Stimulated activated naive CD4-positive, alpha-beta T cell (primary cell): ENCODE measurements around the gene AGMO.
"Not testable (repeated sequence)": the region's sequence is repeated elsewhere in the genome, so short reads cannot be mapped to it uniquely, and the experiment has no call there.

Experiments
- DNase-seq, 6 experiments: peaks; one replicate each; lab custom pipeline; 2025; lab: John Stamatoyannopoulos, UW

The AGMO gene

DNA sequence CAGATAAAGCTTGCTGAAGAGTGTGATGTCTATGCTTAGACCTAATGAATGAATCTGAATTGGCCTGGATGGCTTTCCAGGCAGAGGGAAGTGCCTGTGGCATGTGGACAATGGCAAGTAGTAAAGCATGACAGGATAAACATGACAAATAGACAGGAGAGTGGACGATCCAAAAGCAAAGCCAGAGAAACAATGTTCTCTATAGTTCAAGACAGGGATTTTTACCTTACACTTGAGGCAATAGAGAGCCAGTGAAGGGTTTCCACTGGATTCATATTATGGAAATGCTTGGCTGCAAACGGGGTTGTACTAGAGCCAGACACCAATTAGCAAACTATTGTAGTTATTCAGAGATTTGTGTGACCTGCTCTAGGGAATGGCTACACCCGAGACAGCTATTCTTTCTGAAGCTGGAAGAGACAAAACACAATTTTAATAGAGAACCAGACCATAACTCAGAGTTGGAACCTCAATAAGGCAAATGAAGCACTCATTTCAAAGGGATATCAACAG, 2.3 kb downstream of the AGMO start:
- no peak for DNase-seq

DNA sequence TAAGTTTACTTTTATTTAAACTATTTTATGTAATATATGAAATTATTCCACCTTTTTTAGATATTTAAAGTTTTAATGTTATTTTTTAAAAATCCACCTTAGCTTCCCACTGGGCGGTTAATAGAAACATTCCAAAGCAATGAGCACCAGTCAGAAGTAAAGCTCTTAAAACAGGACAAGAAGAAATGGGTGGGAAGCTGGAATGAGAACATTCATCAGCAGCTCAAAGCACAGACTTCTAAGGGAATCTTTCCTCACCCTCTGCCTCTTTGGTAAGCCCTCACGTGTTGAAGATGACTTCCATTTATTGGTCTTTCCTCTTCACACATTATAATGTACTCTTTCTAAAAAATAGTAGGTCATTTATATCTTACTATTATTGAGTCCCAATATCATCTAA, 3.1 kb downstream of the AGMO start:
- no peak for DNase-seq

DNA sequence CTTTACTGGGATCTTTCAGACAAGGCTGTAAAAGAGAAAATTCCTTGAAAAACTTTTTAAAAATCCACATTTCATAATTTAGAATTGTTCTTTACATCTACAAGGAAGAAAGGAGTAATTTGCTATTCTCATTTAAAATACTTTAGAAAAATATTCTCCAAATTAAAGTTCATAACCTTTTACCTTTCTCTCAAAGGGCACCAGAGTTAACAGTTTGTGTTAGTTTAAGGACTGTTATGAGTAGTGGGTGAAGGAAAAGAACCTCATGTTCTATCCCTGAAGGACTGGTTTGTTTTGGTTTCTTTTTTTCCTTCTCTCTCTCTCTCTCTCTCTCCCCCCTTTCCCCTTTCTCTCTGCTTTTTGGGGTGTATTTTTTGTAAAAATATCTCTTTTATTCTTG, 4.1 kb downstream of the AGMO start:
- no peak for DNase-seq

DNA sequence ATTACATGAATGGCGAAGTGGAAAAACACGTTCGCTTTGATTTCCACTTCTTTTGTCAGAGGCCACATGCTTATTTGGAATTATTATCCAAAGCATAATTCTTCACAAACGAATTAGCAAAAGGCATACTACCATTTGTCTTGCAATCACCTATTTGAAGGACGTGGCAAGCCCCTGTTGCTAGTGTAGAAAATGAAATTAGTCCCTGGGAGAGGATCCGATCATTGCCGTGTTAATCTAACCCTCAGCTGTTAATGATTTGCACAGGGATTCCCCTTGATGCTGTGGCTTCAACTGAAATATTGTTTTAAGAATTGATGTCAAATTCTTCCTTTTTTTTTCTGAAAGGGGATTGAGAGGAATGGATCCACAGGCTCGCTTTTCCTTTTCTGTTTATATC, 4.6 kb downstream of the AGMO start:
- DNase-seq = no peak

DNA sequence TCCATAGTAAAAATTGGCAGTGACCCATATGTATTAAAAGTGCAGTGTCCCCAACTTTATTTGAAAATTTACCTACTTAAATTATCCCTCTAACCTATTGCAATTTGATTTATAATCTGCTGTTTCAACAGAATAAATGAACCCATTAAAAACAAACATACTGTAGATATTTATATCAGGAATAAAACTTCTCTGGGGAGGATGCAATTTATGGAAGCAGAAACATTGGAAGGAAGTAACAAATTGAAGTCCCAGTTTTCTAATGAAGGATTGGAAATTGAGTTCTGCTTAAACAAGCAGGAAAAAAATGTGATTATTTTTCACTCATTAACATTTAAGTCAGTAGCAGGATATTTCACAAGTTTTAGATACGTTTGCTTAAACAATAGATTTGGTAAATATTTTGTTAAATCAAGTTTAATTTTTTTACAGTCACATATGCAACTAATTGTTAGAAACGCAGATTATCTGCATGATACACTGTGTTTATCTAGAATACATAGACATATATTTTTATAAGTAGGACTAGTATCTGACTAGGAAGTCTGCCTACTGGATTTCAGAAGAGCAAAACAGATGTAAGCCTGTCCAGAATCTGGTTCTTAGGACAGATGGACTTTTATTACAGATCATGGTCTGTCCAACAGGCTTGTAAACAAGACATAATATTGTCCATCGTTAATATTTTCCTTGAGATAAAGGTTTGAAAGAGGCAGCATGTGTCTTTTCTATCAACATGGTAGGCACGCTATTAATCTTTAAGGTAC, 5.3 kb downstream of the AGMO start:
- no peak for DNase-seq

DNA sequence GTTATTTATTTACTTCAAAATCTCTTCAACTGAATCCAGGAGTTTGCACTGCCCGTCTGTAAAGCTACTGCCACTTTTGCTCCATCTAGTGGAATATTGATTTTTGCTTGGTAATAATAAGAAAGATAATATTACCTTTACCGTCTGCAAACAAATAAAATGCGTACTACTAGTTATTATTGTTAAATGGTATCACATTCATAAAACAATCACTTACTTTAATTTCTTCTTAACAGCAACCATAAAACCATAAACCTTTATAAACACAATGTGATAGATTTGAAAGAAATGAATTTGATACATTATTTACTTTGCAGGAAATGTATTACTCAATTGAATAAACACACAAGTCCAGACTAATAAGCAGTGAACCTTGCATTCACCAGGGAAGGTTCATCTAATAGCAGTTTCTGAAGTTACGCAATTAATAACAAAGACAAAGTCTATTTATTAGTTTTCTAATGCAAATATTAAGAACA, 6.4 kb downstream of the AGMO start:
- no peak for DNase-seq

DNA sequence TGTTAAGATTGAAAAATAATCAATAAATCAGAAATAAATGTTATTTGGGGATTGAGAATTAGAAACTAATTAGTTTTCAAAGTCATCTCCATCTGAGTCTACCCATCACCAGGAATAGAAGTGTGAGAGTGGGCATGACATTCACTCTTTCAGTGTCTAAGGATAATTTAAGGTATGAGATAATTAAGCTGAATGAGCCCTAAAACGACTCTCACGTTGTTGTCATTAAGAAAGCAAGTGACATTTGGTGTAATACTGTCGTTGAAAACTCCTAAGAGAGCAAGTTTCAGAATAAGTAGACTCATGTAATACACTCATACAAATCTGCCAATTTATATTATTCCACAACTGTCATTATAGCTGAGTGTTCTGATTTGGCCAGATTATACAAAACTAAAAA, 7.1 kb downstream of the AGMO start:
- no peak for DNase-seq

DNA sequence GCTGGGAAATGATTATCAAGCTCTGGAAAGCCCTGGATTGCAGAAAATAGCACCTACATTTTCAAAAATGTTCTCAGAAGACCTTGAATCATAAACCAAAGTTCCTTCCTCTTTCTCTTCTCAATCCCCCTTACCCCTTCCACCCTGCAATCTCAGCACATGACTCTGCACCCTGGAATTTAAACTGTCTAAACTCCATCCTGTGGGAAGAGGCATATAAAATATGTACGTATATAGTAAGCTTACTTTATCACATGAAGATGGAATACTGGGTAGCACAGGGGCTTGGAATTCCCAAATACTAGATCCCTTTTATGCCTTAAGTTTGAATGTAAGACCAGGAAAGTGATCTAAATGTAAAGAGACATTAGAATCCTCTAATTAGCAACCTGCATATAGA, 7.7 kb downstream of the AGMO start:
- DNase-seq = no peak

DNA sequence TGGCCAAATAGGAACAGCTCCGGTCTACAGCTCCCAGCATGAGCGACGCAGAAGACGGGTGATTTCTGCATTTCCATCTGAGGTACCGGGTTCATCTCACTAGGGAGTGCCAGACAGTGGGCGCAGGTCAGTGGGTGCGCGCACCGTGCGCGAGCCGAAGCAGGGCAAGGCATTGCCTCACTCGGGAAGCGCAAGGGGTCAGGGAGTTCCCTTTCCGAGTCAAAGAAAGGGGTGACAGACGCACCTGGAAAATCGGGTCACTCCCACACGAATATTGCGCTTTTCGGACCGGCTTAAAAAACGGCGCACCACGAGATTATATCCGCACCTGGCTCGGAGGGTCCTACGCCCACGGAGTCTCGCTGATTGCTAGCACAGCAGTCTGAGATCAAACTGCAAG, 14.5 kb downstream of the AGMO start:
- not testable (repeated sequence) for DNase-seq

DNA sequence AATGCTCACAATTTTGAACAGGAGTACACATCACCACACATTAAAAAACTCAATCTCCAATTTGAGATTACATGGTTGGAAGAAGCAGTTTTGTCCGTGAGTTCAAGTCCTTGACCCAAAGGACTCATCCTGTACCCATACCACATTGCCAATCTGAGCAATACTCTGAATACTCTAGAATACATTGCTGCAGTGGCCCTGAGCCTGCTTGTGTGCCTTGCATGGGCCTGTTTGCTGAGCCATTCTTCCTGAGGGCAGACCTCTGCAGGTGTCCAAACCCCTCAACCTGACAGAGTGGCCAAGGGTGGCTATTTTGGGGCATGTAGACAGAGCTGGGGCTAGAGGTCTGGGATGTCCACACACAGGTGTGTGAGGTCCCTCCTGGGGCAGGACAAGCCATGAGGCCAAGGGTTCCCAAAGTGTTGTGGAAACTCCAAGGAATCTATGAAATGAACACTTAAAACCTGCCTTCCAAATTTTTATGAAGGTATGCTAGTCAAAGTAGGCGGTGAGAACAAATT, 15.5 kb downstream of the AGMO start:
- no peak for DNase-seq

DNA sequence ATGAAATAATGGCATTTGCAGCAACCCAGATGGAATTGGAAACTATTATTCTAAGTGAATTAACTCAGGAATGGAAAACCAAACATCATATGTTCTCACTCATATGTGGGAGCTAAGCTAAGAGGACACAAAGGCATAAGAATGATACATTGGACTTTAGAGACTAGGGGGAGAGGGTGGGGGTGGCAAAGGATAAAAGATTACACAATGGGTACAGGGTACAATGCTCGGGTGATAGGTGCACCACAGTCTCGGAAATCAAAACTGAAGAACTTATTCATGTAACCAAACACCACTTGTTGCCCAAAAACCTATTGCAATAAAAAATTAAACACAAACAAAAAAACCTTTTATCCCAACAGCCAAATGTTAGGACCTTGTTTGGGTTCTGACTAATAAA, 17.8 kb downstream of the AGMO start:
- no peak for DNase-seq

DNA sequence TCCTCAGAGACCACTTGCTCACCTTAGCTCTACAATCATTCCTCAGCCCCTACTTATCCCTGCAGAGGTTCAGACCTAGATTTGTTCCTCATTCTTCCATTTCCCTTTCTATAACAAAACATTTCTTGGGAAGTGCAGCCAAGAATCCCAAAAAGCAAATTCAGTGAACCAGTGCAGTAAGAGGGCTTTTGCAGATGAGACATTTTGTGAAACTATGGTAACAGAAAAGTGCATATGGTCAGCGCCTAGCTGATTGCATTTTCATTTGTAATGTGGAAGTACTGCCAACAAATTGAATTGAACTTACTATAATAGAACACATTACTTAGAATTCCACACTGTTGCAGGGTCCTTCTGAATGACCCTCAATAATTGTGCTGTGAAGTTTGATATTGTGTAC, 18.6 kb downstream of the AGMO start:
- no peak for DNase-seq

DNA sequence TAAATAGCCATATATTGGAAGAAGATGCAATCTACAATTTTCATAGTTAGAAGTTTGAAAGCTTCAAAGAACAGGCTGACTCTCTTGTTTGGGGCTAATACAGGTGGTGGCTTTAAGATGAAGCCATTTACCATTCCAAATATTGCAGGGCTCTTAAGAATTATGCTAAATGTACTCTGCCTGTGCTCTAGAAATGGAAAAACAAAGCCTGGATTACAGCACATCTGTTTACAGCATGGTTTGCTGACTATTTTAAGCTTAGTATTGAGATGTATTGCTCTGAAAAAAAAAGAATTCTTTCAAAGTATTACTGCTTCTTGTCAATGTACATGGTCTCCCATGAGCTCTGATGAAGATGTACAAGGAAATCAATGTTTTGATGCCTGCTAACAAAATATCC, 34.2 kb downstream of the AGMO start:
- DNase-seq = no peak

DNA sequence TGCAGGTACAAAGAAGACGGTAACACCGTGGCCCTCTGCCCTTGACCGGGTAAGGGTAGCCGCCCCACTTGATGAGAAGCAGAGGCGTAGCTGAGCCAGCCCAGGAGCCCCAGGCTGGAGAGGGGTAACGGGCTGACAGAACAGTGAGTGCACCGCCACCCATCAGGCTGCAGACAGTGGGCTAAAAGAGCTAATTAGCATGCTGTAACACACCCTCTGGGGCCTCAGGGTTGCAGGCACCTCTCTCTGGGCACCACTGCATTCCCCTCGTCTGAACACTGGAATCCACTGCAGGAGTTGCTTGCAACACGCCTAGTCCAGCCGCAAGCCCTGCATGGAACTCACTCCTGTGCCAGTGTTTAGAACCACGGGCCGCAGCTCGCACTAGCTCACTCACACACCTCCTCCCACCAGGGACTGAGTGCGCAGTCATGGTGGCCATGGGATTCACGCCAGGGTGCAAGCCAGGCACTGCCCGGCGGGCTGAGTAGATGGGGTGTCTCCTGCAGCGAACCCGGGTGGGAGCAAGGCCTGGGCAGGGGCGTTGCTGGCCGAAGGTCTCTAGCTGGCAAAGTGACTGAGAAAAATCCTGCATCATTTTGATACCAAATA, 36.1 kb downstream of the AGMO start:
- DNase-seq = no peak

DNA sequence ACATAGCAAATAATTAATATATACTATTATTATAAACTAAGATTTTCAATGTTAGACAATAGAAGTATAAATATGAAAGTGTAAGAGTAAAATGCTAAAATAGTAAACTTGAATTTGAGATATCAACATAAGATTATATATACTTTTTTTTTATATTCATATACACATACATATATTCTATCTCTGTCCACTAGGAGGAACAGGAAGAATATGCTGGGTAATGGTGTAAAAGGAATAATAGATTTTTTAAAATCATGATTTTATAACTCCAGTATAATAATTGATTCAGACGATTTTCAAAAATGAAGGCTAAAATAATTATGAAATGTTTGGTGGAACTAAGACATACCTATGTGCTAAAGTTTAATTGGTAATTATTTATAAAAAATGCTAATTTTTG, 37.7 kb downstream of the AGMO start:
- no peak for DNase-seq

DNA sequence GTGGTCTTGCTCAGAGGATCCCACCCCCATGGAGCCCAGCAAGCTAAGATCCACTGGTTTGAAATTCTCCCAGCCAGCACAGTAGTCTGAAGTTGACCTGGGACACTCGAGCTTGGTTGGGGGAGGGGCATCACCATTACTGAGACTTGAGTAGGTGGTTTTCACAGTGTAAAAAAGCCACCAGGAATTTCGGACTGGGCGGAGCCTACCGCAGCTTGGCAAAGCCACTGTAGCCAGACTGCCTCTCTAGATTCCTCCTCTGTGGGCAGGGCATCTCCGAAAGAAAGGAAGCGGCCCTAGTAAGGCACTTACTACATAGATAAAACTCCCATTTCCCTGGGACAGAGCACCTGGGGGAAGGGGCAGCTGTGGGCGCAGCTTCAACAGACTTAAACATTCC, 44.0 kb downstream of the AGMO start:
- DNase-seq = not testable (repeated sequence)

DNA sequence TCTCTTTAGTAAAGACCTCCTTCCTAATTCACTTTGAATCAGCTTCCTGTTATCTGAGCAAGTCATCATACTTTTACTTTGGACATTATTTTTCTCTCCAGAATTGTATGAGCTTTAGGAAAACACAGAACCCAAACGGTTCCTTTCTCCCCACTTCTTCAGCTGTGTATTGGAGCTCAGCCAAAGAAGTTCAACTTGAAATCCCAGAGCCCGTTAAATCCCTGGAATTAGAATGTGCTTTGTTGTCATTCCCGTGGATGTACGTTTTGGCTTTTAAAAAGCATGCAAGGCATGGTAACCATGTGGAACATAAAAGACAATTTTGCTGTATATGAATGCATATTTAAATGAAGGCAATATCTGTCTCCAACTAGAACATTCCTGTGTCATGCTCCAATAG, 46.6 kb downstream of the AGMO start:
- no peak for DNase-seq

DNA sequence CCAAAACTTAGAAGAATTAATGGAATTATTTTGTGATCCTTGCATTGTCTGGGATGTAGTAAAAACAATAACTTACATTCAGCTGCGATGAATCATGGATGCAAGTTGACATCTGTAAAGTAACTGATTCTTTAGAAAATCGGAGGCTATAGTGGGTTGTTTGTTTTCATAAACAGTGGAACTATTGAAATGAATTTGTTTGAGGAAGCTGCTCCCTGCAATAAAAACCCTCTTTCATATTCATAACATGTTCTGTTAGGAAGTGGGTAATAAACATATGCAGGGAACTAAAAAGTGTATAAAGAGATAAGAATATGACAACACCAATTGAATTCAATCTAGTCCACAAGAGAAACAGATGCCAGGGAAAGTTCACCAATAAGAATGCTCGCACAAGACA, 53.6 kb downstream of the AGMO start:
- DNase-seq = no peak

DNA sequence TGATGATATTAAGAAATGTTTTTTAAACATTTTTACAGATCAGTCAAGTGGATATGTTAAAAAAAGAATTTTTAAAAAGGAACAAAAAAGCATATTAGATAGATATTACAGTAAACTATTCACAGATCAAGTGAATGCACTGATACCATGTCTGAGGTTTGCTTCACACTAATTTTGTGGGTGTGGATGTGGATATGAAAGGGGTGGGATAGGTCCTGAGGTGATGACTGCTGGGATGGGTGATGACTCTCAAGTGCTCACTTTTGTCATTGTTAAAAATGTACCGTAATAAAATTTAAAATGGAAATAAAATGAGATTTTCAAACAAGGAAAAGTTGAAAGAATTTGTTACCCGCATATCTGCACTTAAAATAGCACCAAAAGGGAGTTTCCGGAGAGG, 54.1 kb downstream of the AGMO start:
- no peak for DNase-seq

DNA sequence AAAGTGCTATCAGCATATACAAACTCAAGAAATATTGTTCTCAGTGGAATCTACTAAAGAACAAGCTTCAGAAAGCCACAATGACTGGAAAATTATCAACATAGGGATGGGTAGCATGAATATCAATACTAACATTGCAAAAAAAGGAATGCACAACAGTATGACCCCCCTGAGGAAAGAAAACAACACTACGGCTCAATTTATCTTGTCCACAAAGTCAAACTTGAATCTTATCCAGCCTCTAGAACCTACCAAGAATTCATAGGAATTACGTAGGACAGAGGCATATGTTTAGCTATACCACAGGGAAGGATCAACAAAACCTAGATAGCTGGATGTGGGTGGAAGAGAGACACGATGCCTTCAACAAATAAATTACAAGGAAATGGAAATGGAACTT, 54.6 kb downstream of the AGMO start:
- DNase-seq = no peak

DNA sequence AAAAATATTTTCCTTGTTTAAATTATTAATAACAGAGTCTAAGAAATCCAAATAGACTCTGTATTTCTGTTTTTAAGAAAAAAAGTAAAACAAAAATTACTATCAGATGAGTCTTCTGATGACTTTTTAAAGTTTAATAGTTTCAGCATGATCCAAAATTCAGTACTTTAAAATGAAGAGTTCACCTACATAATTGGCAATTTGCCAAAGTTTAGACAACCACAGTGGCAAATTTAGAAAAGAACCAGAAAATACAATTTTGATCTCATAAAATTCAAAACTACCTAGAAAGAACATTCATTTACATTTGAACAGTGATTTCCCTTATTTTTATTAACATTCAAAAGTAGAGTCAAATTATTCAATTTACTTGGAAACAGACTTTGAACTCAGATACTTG, 56.1 kb downstream of the AGMO start:
- no peak for DNase-seq

DNA sequence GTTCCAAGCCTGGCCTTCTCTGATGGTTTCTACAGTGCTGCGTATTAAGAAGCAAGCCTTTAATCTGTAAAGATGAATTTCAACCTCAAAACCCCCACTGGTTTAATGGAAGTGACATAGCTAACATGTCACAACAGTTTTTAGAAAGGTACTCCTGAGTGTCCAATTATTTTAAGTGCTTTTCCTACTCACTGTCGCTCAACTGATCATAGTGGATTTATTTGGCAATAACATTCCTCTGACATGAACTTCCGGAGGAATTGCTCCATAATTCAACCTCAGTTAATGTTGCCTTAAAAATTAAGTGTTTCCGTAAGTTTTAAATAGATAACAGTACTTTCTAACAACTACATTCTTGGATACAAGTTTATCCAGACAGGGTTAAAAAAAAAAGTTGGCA, 57.5 kb downstream of the AGMO start:
- no peak for DNase-seq

DNA sequence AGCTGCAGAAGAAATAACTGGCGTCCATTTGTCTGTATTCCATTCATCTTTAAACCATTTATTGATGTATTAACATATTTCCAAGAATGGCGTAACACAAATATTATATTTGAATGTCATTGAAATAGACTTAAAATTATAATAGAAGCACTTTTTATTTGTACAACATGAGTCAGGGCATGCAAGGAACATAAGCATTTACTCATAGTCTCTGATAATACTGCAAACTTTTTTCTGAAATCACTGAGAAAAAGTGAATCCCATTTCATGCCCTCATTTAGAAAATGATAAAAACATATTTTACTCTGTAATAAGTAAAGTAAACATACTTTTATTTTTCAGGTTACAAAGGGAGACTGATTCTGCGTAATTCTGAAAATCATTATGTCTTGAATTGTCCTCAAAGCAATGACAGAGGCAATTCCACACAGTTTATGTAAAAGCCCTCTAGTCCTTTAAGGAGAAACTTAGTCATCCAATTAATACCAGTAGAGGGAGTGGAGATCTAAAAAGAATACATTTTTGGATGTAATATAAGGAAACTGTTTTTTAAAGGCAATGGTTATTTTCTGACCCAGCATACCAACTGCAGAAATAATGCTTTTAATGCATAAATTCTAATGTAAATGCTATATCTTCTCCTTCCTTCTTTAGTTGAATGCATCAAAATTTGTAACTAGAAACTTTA, 58.1 kb downstream of the AGMO start:
- DNase-seq = no peak
